ENCODE measurements around the gene NPPB. TPM values are rescaled to one million over a fixed set of nuclear protein-coding genes. Genes with fewer than 3 reads are reported as not detected.

Gene NPPB
- total RNA-seq, 1 experiment from 2014 or later, result not detected

GRCh38 chr1:11862890-11863289 is 4.1 kb upstream of the NPPB start:
- no TSS peak for BruUV-seq (replicated peaks)
- Mint-ChIP-seq H3K4me1 (ENCODE audit: low read depth, unreplicated experiment) (peaks cover 9% of the 10 kb centered on the region), H3K27ac (ENCODE audit: unreplicated experiment) (no peak overlapping the region), H3K9me3 (ENCODE audit: low read depth, unreplicated experiment) (no peaks in the 10 kb centered on the region), H3K4me3 (ENCODE audit: low read depth, unreplicated experiment) (no peak overlapping the region), H3K36me3 (ENCODE audit: insufficient read depth, unreplicated experiment) (no peaks in the 10 kb centered on the region), H3K27me3 (ENCODE audit: unreplicated experiment) (peaks cover 60% of the 10 kb centered on the region)
- intact Hi-C loops (cut with micrococcal nuclease; ENCODE audit: unreplicated experiment), result no loop called here
- CTCF ChIA-PET, result interaction anchor here (0.7 kb wide), 1 partner anchor 30 kb away, joined by 3 read pairs; no protein-coding TSS in a partner anchor
- no peak for TF ChIP-seq CTCF (IDR thresholded peaks at IDR 0.05; ENCODE audit: unreplicated experiment)
- peak; percentile 55 for DNase-seq

GRCh38 chr1:11860587-11860986 is 1.8 kb upstream of the NPPB start:
- no peak for DNase-seq
- intact Hi-C loops (cut with micrococcal nuclease; ENCODE audit: unreplicated experiment), result no loop called here
- no peak overlapping the region for H3K4me3 Mint-ChIP-seq (ENCODE audit: low read depth, unreplicated experiment)
- CTCF ChIA-PET, result no interaction called here
- no peaks in the 10 kb centered on the region for H3K36me3 Mint-ChIP-seq (ENCODE audit: insufficient read depth, unreplicated experiment)
- H3K9me3 Mint-ChIP-seq (ENCODE audit: low read depth, unreplicated experiment), result no peaks in the 10 kb centered on the region
- peaks cover 72% of the 10 kb centered on the region for H3K27me3 Mint-ChIP-seq (ENCODE audit: unreplicated experiment)
- BruUV-seq (replicated peaks), result no TSS peak
- H3K27ac Mint-ChIP-seq (ENCODE audit: unreplicated experiment), result no peak overlapping the region
- TF ChIP-seq CTCF (IDR thresholded peaks at IDR 0.05; ENCODE audit: unreplicated experiment), result no peak
- H3K4me1 Mint-ChIP-seq (ENCODE audit: low read depth, unreplicated experiment), result peaks cover 9% of the 10 kb centered on the region

GRCh38 chr1:11860083-11860482 is 1.3 kb upstream of the NPPB start:
- DNase-seq, result no peak
- Mint-ChIP-seq H3K4me1 (ENCODE audit: low read depth, unreplicated experiment) (peaks cover 9% of the 10 kb centered on the region), H3K27ac (ENCODE audit: unreplicated experiment) (no peak overlapping the region), H3K36me3 (ENCODE audit: insufficient read depth, unreplicated experiment) (no peaks in the 10 kb centered on the region), H3K9me3 (ENCODE audit: low read depth, unreplicated experiment) (no peaks in the 10 kb centered on the region), H3K4me3 (ENCODE audit: low read depth, unreplicated experiment) (no peak overlapping the region), H3K27me3 (ENCODE audit: unreplicated experiment) (peaks cover 69% of the 10 kb centered on the region)
- intact Hi-C loops (cut with micrococcal nuclease; ENCODE audit: unreplicated experiment), result no loop called here
- no peak for TF ChIP-seq CTCF (IDR thresholded peaks at IDR 0.05; ENCODE audit: unreplicated experiment)
- CTCF ChIA-PET, result no interaction called here
- BruUV-seq (replicated peaks), result no TSS peak

- peaks cover 69% of the 10 kb centered on the region for H3K27me3 Mint-ChIP-seq (ENCODE audit: unreplicated experiment)
- CTCF ChIA-PET, result no interaction called here
Observed at GRCh38 chr1:11858968-11859871, 475 bp upstream of the NPPB start.

More at GRCh38 chr1:11858968-11859871, 475 bp upstream of the NPPB start:
- Mint-ChIP-seq H3K27ac (ENCODE audit: unreplicated experiment) (no peak overlapping the region), H3K4me3 (ENCODE audit: low read depth, unreplicated experiment) (no peak overlapping the region), H3K9me3 (ENCODE audit: low read depth, unreplicated experiment) (no peaks in the 10 kb centered on the region), H3K36me3 (ENCODE audit: insufficient read depth, unreplicated experiment) (no peaks in the 10 kb centered on the region), H3K4me1 (ENCODE audit: low read depth, unreplicated experiment) (peaks cover 9% of the 10 kb centered on the region)
- BruUV-seq (replicated peaks), result no TSS peak
- DNase-seq, result peak; percentile 77
- no peak for TF ChIP-seq CTCF (IDR thresholded peaks at IDR 0.05; ENCODE audit: unreplicated experiment)
- intact Hi-C loops (cut with micrococcal nuclease; ENCODE audit: unreplicated experiment), result no loop called here

Data from Calu3 (cell line).